NOMO-1 treated with dmso at 0.1 percent for 144 hours (cell line): ENCODE data around the gene SNRNP27.
A peak's percentile ranks its signal among the peaks of the same experiment; 100 is the strongest.

ENCODE experiments used
- DNase-seq: peaks from one replicate; lab custom pipeline; 2025; ENCODE audit not compliant: unreplicated experiment; lab: John Stamatoyannopoulos, UW

The SNRNP27 gene

GRCh38 chr2:69914950-69915945 is 21.5 kb downstream of the SNRNP27 start, which contains the start of gene MXD1:
TSS of gene MXD1 (plus strand) at chr2:69915109. CDS start at chr2:69915331, 222 bp downstream.
- no peak for DNase-seq

DNA sequence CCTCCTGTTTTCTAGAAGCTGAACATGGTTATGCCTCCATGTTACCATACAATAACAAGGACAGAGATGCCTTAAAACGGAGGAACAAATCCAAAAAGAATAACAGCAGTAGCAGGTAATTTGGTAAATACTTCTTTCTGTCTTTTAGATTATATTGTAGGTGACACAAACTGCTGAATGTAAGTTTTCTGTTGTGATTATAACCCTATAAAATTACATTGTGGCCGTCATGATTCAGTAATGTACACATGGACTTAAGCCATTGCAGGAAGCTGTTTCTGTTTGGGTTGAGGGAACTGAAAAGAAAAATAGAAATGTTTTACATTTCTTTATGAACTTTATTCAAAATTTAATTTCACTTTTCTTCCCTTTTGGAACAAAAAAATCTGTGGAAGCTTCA is 22.4 kb downstream of the SNRNP27 start:
- DNase-seq = no peak

DNA sequence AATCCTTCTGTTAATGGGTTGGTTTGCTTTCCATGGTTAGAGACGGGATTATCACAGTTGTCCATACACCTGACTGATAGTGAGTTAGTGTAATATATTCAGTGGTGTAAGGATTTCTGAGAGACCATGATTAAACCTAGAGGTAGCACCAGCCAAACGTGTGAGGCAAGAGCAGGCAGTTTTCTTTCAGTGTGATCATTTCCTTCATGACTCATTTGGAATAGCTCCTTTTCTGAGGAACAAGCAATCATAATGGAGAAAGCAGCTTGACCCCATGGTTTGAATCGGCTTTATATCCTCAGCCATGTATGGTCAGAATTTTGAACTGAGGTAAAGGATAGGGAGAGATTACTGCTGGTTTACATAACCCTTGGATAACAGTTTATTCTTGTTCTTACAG is 24.1 kb downstream of the SNRNP27 start:
- DNase-seq = no peak

- DNase-seq = no peak
Observed at GRCh38 chr2:69918401-69918800, 24.6 kb downstream of the SNRNP27 start.

DNA sequence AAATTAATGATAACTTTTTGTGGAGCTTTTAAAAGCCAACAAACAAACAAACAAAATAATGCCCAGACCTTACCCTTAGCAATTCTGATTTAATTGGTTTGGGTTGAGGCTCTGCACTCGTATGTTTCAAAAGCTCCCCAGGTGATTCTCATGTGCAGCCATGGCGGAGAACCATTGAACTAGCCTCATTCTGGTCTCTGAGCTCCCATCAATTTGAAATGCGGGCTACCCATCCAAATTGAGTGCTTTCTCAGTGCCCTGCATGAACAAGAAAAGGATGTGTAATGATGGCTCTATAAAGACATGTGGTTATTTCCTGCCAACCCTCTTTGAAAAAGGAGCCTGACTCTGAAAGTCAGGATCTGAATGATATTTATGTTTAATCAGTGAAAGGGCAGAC is 29.4 kb downstream of the SNRNP27 start:
- DNase-seq = no peak

GRCh38 chr2:69926849-69927515 is 33.2 kb downstream of the SNRNP27 start:
- DNase-seq = peak; percentile 45

- DNase-seq = no peak
Observed at GRCh38 chr2:69931832-69932595, 38.3 kb downstream of the SNRNP27 start.

DNA sequence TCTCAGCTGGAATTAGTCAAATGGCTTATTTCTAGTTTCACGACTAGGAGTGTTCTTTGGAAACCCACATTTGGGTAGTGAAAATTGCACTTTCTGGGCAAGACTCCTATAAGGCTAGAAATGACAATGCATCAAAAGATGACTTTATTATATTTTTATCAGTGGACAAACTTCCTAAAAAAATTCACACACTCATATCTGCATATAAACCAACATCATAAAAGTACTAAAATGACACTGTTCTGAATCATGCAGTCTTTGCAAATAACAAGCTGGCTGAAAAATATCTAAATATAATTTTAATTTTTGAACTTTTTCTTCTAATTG is 38.8 kb downstream of the SNRNP27 start:
- no peak for DNase-seq

DNA sequence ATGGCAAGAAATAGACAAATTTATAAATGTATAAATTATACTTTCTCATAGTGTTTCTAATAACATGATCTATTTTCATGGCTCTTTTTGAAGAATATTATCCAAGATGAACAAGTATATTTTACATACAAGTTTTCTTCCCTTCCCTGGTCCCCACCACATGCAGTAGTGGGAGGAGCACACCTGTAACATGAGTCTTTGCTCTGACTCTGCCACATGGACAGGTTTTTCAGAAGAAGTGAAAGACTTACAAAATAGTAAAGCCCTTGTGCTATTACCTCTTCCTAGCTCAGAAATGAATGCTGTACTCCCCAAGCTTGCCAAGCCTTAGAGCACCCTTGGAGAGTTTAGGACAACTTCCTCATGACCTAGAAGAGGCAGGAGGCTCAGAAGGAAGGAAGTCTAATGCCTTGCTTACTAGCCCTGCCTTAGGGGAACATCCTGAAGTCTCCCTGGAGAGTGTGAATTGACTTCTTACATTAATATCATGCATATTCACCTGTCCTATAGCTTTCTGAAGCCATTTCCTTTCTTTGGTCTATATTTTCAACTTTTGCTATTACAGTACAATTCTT is 39.6 kb downstream of the SNRNP27 start:
- DNase-seq = peak; percentile 35

- no peak for DNase-seq
Observed at GRCh38 chr2:69933839-69934613, 40.3 kb downstream of the SNRNP27 start.

DNA sequence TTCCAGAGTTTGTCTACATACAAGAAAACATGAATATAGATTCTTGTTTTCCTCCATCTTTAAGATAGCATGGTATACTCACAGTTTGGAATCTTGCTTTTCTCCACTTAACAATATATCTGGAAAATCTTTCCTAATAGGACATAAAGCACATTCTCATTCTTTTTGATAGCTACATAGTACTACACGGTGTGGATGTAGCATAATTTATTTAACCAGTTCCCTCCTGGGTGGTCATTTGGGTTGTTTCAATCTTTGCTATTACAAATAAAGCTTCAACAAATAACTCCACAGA is 40.8 kb downstream of the SNRNP27 start:
- no peak for DNase-seq

GRCh38 chr2:69935011-69935410 is 41.3 kb downstream of the SNRNP27 start:
- DNase-seq = no peak

DNA sequence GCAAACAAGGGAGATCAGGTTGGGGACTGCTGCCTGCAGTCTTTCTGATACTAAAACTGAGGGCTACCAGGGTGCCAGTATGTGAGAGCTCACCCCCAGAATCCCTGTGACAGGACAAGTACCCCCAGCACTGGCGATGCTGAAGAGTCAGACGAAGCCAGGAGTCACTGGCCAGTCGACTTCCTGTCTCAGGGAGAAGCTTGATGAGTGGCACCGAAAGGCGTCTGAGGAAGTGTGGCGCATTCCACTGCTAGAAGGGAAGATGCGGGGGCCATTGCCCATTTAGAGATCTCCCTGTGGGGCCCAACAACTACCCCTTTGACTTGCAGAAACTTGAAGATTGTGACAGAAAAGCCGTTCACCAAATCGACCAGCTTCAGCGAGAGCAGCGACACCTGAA is 43.1 kb downstream of the SNRNP27 start:
- no peak for DNase-seq

GRCh38 chr2:69937968-69938367 is 44.2 kb downstream of the SNRNP27 start:
- DNase-seq = no peak

DNA sequence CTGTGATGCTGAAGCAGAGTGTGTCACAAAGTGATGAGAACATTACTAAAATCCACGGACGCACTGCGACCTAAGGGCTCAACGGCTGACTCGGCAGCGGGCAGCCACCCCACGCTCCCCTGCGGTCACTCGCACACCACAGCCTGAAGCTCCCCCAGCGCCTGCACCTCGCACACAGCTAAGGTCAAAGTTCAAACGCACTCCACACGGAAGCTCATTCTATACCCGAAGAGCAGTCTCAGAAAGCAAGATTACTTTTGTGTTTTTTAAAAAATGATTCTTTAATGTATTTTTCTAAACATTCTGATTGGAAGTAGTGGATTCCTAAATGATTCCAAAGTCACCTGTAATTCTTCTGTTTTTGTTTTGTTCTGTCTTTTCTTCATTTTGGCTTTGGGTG is 46.0 kb downstream of the SNRNP27 start:
- no peak for DNase-seq

GRCh38 chr2:69940691-69941090 is 46.9 kb downstream of the SNRNP27 start:
- DNase-seq = no peak

- no peak for DNase-seq
Observed at GRCh38 chr2:69943000-69943842, 49.5 kb downstream of the SNRNP27 start.

GRCh38 chr2:69943843-69944525 is 50.2 kb downstream of the SNRNP27 start:
- DNase-seq = peak; percentile 10

GRCh38 chr2:69944756-69945155 is 51.0 kb downstream of the SNRNP27 start:
- no peak for DNase-seq
